Measurements from ENCODE around the gene CHST1.

CHST1 gene

GRCh38 chr11:45646275-45646927 is 19.0 kb downstream of the CHST1 start:
- no peak for DNase-seq (ENCODE audit: low read depth in 3 of 3)

GRCh38 chr11:45644981-45645889 is 20.2 kb downstream of the CHST1 start:
- no peak for DNase-seq (ENCODE audit: low read depth in 3 of 3)

- DNase-seq (ENCODE audit: low read depth in 3 of 3), result no peak
These were observed 21.7 kb downstream of the CHST1 start for GRCh38 chr11:45643598-45644260.

- DNase-seq (ENCODE audit: low read depth in 3 of 3), result no peak
These were observed 23.5 kb downstream of the CHST1 start for GRCh38 chr11:45641961-45642360.

GRCh38 chr11:45638051-45638450 is 27.4 kb downstream of the CHST1 start:
- DNase-seq (ENCODE audit: low read depth in 3 of 3), result no peak

GRCh38 chr11:45635907-45636306 is 29.5 kb downstream of the CHST1 start:
- no peak for DNase-seq (ENCODE audit: low read depth in 3 of 3)

GRCh38 chr11:45625611-45626010 is 39.8 kb downstream of the CHST1 start:
- no peak for DNase-seq (ENCODE audit: low read depth in 3 of 3)

- no peak for DNase-seq (ENCODE audit: low read depth in 3 of 3)
These were observed 41.3 kb downstream of the CHST1 start for GRCh38 chr11:45624095-45624494.

- DNase-seq (ENCODE audit: low read depth in 3 of 3), result no peak
These were observed 42.6 kb downstream of the CHST1 start for GRCh38 chr11:45622861-45623260.

GRCh38 chr11:45622283-45622682 is 43.1 kb downstream of the CHST1 start:
- no peak for DNase-seq (ENCODE audit: low read depth in 3 of 3)

- no peak for DNase-seq (ENCODE audit: low read depth in 3 of 3)
These were observed 43.8 kb downstream of the CHST1 start for GRCh38 chr11:45621588-45621987.

GRCh38 chr11:45620243-45620642 is 45.2 kb downstream of the CHST1 start:
- DNase-seq (ENCODE audit: low read depth in 3 of 3), result no peak

GRCh38 chr11:45618897-45619296 is 46.5 kb downstream of the CHST1 start:
- no peak for DNase-seq (ENCODE audit: low read depth in 3 of 3)

- no peak for DNase-seq (ENCODE audit: low read depth in 3 of 3)
These were observed 47.4 kb downstream of the CHST1 start for GRCh38 chr11:45617871-45618601.

- no peak for DNase-seq (ENCODE audit: low read depth in 3 of 3)
These were observed 48.4 kb downstream of the CHST1 start for GRCh38 chr11:45616802-45617549.

GRCh38 chr11:45615182-45615792 is 50.1 kb downstream of the CHST1 start:
- DNase-seq (ENCODE audit: low read depth in 3 of 3), result no peak

GRCh38 chr11:45614196-45614828 is 51.1 kb downstream of the CHST1 start:
- DNase-seq (ENCODE audit: low read depth in 3 of 3), result no peak

- no peak for DNase-seq (ENCODE audit: low read depth in 3 of 3)
These were observed 54.8 kb downstream of the CHST1 start for GRCh38 chr11:45610627-45611026.

- no peak for DNase-seq (ENCODE audit: low read depth in 3 of 3)
These were observed 55.5 kb downstream of the CHST1 start for GRCh38 chr11:45609902-45610301.

- DNase-seq (ENCODE audit: low read depth in 3 of 3), result no peak
These were observed 56.1 kb downstream of the CHST1 start for GRCh38 chr11:45609337-45609736.

All from stimulated activated CD4-positive, alpha-beta T cell treated with anti-CD3 and anti-CD28 coated beads, TNF-alpha, amount 100 ng/mL, for 48 hours (primary cell).